Muscle of arm (tissue), 14 donors: Measurements from ENCODE around the gene MAPRE3. TPM values are rescaled to one million over a fixed set of nuclear protein-coding genes. Genes with fewer than 3 reads are reported as not detected.
"Not testable (repeated sequence)": the region's sequence is repeated elsewhere in the genome, so short reads cannot be mapped to it uniquely, and the experiment has no call there.

ENCODE experiments used
- DNase-seq: peaks from one replicate; pipeline ENCODE4 v3.0.0-alpha.2; 2013
- long read RNA-seq, 11 donors: transcript quantifications; one replicate each; lab custom pipeline, GENCODE V29; 2026
- polyA plus RNA-seq, 12 donors: library from polyadenylated mRNA; unstranded; fragments of 120-200 nt; gene quantifications; one replicate each; pipeline ENCODE4 v1.2.1, GENCODE V29; 2013; ENCODE audit not compliant: insufficient read length in 12 of 12

Gene MAPRE3
- 100 to 1,000 TPM in 1 of 12 donors, 10 to 100 TPM in 11; 18.0 to 332 (median 26.6) TPM for polyA plus RNA-seq
- long read RNA-seq, donor 1, partial matches to known transcripts, result 0 of 7 reads
- long read RNA-seq, donor 1, other reads (novel, unspliced or antisense), result 0 of 7 reads
- long read RNA-seq, donor 2, transcript MAPRE3-201 (7 exons, 1,892 nt), result major isoform, 10 of 30 reads
- long read RNA-seq, donor 2, partial matches to known transcripts, result 19 of 30 reads
- long read RNA-seq, donor 2, other reads (novel, unspliced or antisense), result 0 of 30 reads
- long read RNA-seq, donor 3, result 0 reads
- long read RNA-seq, donor 4, partial matches to known transcripts, result 0 of 3 reads
- long read RNA-seq, donor 4, other reads (novel, unspliced or antisense), result 0 of 3 reads
- long read RNA-seq, donor 5, transcript MAPRE3-201 (7 exons, 1,892 nt), result major isoform, 8 of 14 reads
- long read RNA-seq, donor 5, transcript MAPRE3-203 (7 exons, 1,801 nt), result minor isoform, 5 of 14 reads
- long read RNA-seq, donor 5, partial matches to known transcripts, result 0 of 14 reads
- long read RNA-seq, donor 5, other reads (novel, unspliced or antisense), result 0 of 14 reads
- long read RNA-seq, donor 6, transcript MAPRE3-201 (7 exons, 1,892 nt), result major isoform, 5 of 5 reads
- long read RNA-seq, donor 6, partial matches to known transcripts, result 0 of 5 reads
- long read RNA-seq, donor 6, other reads (novel, unspliced or antisense), result 0 of 5 reads
- long read RNA-seq, donor 7, partial matches to known transcripts, result 0 of 4 reads
- long read RNA-seq, donor 7, other reads (novel, unspliced or antisense), result 0 of 4 reads
- long read RNA-seq, donor 8, transcript MAPRE3-201 (7 exons, 1,892 nt), result major isoform, 9 of 54 reads
- long read RNA-seq, donor 8, partial matches to known transcripts, result 42 of 54 reads
- long read RNA-seq, donor 8, other reads (novel, unspliced or antisense), result 0 of 54 reads
- long read RNA-seq, donor 9, partial matches to known transcripts, result 0 of 2 reads
- long read RNA-seq, donor 9, other reads (novel, unspliced or antisense), result 0 of 2 reads
- long read RNA-seq, donor 10, transcript MAPRE3-201 (7 exons, 1,892 nt), result major isoform, 6 of 7 reads
- long read RNA-seq, donor 10, partial matches to known transcripts, result 0 of 7 reads
- long read RNA-seq, donor 10, other reads (novel, unspliced or antisense), result 0 of 7 reads
- long read RNA-seq, donor 11, transcript MAPRE3-201 (7 exons, 1,892 nt), result major isoform, 6 of 9 reads
- long read RNA-seq, donor 11, partial matches to known transcripts, result 0 of 9 reads
- long read RNA-seq, donor 11, other reads (novel, unspliced or antisense), result 0 of 9 reads

DNA sequence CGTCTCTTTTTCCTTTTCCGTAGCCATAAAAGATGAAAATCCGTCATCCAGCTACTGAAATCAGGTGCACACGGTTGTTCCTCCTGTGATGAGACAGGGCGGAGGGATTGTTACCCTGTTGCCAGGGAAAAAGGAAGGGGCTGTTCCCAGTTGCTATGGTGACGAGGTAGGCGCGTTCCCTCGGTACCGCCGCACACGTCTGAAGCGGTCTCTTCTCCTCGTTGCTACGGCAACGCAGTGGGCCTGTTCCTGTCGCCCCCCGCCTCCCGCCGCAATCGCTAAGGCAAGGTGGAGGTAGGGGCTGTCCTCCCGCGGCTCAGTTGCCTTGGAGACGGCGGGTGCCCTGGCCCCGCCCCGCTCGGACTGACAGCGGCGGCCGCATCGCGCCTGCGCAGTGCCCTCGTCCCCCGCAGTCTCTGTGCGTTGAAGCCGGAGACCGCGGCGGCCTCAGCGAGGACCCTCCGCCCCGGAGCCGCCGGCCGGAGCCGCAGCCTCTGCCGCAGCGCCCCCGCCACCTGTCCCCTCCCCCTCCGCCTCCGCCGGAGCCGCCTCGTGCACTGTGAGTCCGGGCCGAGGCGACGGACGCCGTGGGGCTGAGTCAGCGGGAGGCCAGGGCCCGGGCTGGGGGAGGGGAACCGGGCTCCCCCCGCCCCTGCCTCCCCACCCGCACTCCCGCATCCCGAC is at the start of gene MAPRE3:
TSS of gene MAPRE3 (plus strand) at position 394 of the 684 bp plus-strand sequence. CDS start 51,582 bp downstream, outside the sequence.
- peak; percentile 72 for DNase-seq

DNA sequence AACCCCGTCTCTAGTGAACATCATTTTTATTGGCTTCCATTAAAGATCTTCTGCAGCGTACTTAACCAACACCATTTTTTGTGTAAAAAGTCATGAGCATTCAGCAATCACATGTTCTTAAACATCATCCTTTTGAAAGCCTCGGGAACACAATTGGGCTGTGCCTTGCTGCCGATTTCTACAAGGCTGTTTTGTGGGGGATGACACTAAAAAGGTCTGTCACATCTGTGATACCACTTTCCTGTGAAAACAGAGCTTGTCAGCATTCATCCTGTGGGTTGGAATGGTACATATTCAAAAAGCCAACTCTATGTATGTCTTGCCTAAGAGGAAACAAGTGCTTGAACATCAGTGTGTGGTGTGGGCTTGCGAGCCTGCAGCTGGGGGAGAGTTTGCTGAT is 49.1 kb upstream of the MAPRE3 start:
- no peak for DNase-seq

DNA sequence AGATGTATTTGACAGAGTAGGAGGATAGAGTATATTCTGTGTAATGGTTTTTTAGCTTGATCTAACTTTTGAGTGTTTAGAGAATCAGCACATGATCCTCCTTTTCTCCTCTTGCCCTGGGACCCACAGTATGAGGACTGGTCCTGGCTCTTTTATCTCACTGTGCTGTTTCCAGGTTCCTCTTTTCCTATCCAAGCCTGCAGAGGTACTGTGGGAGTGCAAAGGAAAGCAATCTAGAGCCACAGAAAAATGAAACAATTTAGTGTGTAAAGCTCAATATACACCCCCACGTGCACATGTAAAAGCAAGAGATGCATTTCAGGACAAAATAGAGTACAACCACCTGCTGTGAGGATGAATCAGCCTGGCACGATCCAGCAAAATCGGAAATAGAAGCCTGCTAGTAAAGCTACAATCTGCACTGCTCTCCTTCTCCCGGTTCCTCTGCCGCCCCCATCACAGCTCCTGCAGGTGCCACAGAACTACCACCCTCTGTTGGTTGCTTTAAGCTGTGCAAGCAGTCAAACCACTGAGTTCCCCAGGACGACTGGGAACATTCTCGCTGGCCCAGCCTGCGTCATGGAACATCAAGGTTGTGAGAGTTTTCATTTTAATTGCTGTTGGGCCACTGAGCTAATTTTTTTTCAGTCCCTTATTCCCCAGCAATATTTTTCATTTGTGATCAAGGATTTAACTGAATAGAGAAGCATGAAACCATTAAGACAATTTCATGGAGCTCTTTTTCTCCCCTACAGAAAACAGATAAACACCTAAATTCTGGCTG is 47.8 kb upstream of the MAPRE3 start:
- no peak for DNase-seq

DNA sequence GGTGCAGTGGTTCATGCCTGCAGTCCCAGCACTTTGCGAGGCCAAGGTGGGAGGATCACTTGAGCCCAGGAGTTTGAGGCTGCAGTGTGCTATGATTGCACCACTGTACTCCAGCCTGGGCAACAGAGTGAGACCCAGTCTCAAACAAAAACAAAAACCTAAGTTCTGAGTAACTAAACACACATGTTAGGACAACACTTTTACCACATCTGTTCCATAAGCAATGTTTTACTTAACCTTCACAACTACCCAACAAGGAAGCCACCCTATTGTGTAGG is 47.3 kb upstream of the MAPRE3 start:
- not testable (repeated sequence) for DNase-seq

DNA sequence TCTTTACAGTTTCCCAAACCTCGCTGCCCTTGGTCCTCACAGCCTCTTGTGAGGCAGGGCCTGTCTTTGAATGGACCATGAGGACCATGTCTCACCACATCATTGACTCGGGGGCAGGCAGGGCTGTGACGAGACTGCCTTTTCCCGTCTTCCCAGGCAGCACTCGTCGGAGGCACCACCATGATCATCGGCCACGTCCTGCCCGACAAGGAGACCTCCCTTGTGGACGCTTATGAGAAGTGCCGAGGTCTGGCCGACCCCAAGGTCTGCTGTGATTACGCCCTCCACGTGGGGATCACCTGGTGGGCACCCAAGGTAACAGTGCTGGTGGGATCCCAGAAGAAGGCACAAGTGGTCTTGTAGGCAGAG is 45.7 kb upstream of the MAPRE3 start:
- DNase-seq, result no peak

DNA sequence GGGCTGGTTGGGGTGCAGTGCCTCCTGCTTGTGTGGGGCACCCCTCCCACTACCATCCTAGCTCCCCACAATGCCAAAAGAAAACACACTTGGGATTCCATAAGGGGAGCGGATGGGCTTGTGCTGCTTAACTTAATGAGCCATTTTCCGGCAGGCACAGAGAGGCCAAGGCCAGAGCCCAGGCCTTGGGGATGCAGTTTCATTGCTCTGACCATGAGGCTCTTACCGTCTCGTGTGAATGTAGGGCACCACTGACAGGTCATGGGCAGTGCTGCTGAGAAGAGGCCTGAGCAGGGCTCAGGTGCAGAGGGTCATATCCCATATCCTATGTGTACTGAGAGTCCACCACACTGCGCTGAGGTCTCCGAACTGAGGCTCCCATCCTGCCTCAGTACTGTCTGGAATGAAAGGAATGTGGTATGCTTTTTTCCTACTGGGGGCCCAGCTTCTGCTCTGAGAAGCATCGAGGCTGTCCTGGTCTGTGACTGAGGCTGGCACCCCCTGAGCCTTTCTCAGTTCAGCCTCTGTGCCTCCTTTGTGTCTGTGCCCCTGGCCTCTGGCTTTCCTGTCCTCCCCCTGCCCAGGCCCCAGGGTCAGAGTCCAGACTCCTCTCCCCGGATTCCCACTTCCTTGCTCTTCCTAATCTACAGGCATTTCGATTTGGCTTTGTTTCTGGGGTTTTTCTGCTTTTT is 45.2 kb upstream of the MAPRE3 start:
- DNase-seq, result no peak

DNA sequence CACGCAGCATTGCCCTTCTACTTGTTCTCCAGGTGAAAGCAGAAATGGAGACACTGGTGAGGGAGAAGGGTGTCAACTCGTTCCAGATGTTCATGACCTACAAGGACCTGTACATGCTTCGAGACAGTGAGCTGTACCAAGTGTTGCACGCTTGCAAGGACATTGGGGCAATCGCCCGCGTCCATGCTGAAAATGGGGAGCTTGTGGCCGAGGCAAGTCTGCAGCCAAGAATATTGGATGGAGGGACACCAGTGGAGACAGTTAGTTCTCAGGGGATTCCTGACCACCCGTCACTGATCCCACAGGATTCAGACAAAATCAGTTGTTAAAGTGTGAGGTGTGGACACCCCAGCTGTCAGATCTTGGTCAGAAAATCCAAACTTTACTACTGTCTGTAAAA is 43.2 kb upstream of the MAPRE3 start:
- no peak for DNase-seq

DNA sequence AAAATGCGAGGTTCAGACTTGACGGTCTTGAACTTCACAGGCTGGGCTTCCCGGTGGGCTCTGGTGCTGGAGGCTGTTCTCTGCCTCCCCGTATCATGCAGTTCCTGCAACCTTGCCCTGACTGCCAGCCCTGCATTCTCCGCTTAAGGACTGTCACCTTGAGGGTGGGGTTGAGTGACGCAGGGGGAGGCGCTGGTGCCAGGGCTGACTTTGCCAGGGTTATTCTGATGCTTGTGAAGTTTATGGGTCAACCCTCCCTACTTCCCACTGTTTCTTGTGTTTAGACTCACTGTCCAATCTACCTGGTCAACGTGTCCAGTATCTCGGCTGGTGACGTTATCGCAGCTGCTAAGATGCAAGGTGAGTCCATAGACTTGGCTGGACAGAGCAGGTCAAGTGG is 37.5 kb upstream of the MAPRE3 start:
- DNase-seq, result no peak

DNA sequence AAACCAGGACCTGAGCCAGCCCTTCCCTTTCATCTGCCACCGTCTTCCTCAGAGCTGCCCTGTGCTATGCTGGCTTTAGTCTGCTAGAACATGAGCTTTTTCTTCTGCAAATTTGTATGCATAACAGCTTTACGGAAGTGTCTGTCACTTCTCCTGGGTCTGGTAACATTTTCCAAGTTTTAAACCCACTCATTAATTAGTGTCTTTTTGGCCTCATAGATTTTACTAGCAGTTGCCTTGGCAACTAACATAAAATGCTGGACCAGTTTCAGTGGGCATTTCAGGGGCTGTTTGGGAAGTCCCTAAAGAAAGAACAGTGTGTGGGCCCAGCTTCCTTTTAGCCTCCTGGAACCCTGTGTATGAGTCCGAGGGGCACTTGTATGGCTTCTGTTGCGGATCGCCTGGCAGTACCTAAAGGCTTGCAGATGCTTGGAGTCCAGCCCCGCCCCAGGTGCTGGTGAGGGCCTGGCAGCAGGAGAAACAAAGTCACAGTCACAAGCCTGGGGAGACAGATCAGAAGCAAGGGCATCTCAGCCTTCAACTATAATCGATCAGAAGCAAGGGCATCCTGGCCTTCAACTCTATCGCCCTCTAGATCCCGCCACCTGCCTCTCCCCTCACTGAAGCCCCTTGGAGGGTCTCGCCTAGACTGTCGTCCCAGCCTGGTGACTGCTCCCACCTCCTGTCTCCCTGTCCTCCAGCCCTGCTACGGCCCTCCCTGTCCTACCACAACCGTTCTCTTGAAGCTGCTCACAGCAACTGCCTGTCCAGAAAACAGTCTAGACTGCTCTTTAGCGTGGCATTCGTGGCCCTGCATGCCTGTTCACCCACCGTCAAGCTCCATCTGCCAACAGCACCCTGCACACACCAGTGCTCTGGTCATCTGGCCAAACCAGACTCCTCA is 36.8 kb upstream of the MAPRE3 start:
- no peak for DNase-seq

DNA sequence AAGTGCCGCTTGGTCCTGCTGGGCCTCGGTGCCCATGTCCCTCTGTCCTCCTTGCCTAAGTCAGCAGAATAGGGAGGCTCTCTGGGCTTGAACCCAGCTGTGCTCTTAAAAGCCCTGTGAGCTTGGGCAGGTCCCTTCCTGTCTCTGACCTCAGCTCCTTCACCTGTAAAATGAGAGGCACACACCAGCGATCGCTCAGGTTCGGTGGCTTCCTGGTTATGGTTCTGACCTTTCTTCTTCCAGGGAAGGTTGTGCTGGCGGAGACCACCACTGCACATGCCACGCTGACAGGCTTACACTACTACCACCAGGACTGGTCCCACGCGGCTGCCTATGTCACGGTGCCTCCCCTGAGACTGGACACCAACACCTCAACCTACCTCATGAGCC is 36.1 kb upstream of the MAPRE3 start:
- no peak for DNase-seq

DNA sequence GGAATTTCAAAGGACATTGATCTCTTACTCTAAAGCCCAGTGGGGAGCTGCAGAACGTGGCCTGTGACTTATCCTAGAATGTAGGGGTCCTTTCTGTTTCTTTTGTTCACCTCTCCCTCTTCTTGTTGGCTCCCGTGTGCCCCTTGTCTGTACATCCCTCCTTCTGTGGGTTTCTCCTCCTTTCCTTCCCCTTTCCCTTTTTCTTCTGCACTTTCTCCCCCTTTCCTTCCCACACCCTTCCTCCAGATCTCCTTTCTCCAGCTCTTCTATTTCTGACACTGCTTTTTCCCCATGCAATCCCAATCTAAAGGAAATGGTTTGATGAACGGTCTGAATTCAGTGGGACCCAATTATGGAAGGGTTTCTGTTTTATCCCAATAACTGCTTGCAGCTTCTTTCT is 35.5 kb upstream of the MAPRE3 start:
- DNase-seq, result no peak

DNA sequence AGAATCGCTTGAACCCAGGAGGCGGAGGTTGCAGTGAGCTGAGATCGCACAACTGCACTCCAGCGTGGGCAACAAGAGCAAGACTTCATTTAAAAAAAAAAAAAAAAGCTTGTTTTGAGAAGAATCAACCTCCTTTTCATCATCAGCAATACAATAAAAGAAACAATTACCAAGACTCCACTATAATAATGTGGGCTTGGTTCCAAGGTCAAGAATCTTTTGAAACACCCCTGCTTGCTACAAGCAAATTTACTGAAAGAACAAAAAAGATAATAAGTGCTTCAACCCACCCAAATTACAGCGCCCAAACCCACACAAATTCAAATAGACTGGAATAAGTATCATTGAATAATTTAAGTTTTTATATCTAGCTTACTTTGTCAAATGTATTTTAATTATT is 33.6 kb upstream of the MAPRE3 start:
- no peak for DNase-seq

DNA sequence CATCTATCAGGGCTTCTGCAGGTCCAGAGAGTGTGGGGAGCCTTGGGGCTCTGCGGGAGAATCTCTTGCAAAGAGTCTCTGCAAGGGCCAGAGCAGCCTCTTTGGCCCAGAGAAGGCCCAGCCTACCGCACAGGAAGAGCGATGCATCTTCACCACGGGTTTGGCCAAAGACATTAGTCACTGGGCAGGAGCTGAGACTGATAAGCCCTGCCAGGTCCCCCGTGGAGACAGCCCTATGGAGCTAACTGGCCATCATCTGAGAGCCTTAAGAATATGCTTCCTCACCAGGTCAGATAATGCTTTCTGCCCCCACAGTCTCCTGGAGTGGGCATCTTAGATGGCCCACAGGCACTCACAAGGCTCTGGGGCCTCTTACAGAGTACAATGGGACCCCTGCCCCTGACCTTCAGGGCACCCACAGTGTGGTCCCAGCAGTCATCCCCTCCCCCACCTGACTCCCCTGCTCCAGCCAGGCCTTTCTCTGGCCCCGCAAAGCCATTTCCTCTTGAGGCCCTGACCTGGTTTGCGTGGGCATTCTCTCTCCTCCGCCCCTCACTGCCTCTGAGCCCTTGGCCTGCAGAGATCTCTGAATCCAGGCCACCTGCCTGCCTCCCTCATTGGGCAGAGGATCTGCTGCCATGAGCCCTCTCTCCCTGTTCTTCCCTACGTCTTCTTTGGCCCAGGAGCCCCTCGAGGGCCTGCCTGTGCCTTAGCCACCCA is 31.9 kb upstream of the MAPRE3 start:
- DNase-seq, result no peak

DNA sequence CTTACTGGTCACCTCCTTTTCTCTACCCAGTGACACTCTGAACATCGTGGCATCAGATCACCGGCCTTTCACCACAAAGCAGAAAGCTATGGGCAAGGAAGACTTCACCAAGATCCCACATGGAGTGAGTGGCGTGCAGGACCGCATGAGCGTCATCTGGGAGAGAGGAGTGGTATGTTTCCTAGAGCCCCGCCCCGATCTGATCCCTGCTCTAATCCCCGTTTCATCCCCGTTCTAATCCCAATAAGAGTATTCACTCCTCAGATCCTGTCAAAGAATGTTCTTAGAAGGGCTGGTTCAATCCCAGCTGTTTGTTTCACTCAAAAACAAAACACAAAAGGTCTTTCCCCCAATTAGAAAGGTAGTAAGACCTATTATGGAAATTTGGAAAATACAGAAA is 30.4 kb upstream of the MAPRE3 start:
- DNase-seq, result no peak

DNA sequence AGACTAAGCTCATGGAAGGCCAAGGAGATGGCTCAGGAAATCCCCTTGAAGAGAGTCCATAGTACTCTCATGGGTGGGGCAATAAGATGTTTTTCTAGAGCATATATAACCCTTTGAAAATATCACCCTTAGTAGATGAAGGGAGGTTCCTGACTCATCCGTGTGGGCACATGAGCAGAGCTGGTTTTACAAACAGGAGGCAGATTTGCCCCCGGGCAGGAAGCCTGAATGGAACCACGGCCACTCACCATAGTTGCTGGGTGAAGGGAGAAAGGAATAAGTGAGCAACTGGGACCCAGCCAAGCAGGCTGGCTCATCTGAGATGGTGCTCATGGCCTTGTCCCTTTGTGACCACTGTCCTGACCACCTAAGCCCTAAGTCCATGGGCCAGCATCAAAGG is 29.0 kb upstream of the MAPRE3 start:
- DNase-seq, result no peak

DNA sequence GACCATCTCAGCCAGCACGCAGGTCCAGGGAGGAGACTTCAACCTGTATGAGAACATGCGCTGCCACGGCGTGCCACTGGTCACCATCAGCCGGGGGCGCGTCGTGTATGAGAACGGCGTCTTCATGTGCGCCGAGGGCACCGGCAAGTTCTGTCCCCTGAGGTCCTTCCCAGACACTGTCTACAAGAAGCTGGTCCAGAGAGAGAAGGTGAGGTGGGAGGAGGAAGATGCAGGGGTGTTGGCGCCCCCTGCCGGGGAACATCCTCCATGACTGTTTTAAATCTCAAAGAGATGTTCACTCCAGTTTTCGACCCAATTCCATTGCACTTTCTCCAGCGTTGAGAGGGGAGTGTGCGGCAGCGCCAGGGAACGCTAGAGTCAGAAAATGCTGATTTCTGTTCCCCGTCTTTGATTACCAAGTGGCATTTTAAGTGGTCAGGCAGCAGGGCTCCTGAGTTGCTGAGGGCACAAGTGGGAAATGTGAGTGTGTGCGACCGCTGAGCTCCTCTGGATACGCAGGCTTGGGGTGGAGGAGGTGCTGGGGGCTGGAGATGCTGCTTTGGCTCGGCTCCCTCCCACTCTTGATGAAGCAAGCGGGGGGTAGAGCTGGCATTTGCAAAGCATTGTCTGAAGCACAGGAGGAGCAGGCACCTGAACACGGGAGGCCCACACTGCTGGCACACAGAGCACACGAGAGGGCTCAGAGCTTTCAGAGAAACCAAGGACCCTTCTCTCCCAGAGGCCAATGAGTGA is 27.7 kb upstream of the MAPRE3 start:
- DNase-seq, result peak; percentile 53

DNA sequence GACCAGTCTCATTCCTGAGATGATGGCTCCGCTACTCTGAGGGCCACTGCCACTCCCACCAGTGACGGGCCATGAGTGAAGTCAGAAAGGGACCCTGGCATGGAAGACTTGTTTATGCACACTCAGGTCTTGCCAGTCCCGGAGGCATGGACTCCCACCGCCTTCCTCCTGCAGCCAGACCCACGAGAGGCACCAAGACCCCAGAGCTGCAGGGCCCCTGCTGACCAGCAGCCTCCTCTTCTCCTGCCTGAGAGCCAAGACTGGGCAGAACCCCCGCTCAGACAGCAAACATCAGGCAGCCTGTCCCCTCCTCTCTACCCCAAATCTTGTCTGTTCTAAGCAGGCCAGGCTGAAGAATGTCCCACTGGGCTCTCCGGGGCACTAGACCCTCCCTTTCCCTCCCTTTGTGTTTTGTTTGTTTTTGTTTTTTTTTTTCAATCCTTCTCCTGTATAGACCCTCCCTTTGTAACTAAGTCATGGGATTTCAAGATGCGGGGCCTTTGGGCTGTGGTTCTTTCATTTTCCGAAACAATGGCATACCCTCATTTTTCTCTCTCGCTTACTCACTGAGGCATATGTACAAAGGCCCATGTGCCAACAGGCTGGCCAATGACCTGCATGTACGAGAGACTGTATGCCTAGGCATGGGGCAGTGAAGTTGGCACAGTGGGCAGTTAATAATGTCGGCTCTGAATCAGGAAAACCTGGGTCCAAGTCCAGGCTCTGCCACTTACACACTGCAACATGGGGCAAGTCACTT is 24.3 kb upstream of the MAPRE3 start:
- no peak for DNase-seq
